Right lobe of liver (tissue), 6 donors: Measurements from ENCODE around the gene PTPRK. TPM values are rescaled to one million over a fixed set of nuclear protein-coding genes. Genes with fewer than 3 reads are reported as not detected.

ENCODE experiments used
- ATAC-seq, 4 donors: fragments of 200-7000 bp; cut with Tn5 transposase; one replicate each; pipeline ENCODE4 v1.9.1; 2020; ENCODE audit warnings: mild to moderate bottlenecking in 4 of 4, moderate library complexity in 4 of 4
- DNase-seq, 3 donors: peaks; one replicate each; pipeline ENCODE4 v3.0.0-alpha.2; 2020
- H3K27ac ChIP-seq, 3 donors: fragments of 200-600 bp; one replicate each; pipeline ENCODE4 v1.8.0; 2022
- H3K27me3 ChIP-seq, 2 donors: fragments of 200-600 bp; one replicate each; pipeline ENCODE4 v1.8.0; 2022
- H3K36me3 ChIP-seq, 4 donors: fragments of 200-600 bp; sonication (generic) in 1 of 4; one replicate each; pipeline versions ENCODE4 v1.5.1 to v1.8.0; 2017 to 2022; ENCODE audit warnings: control low read depth in 1 of 4
- H3K4me1 ChIP-seq, 4 donors: fragments of 200-600 bp; sonication (generic) in 1 of 4; one replicate each; pipeline versions ENCODE4 v1.5.1 to v1.8.0; 2017 to 2022; ENCODE audit warnings: control low read depth in 1 of 4
- H3K4me3 ChIP-seq, 3 donors: fragments of 200-600 bp; one replicate each; pipeline ENCODE4 v1.8.0; 2022
- H3K9me3 ChIP-seq, 4 donors: fragments of 200-600 bp; sonication (generic) in 1 of 4; one replicate each; pipeline versions ENCODE4 v1.5.1 to v1.8.0; 2017 to 2022; ENCODE audit warnings: control low read depth in 1 of 4
- CTCF ChIP-seq, 4 donors: fragments of 200-600 bp in 3 of 4; fragments of 450-650 bp in 1 of 4; IDR thresholded peaks; one replicate each; pipeline versions ENCODE4 v1.5.1 to v1.8.0; 2016 to 2022; ENCODE audit warnings: antibody characterized with exemption in 4 of 4, mild to moderate bottlenecking in 2 of 4
- POLR2A ChIP-seq: fragments of 450-650 bp; IDR thresholded peaks from one replicate; pipeline ENCODE4 v1.6.1; 2017; ENCODE audit warnings: antibody characterized with exemption, mild to moderate bottlenecking
- WGBS: methylation state at CpG from one replicate; pipeline ENCODE4 v1.1.6; 2018; ENCODE audit warnings: low coverage, low lambda C conversion rate; ENCODE audit not compliant: insufficient coverage; ENCODE audit errors: missing lambda C conversion rate; 5-methylcytosine and 5-hydroxymethylcytosine counted together
- intact Hi-C, 2 donors: fragments of 100-400 bp; cut with DNase I; formaldehyde crosslinking; loops; one replicate each; pipeline versions ENCODE4 v1.11.2 to v1.14.1; 2022
- total RNA-seq, 6 experiments: library from RNA; depleted of rRNA in 2 of 6; stranded (reverse); fragments of >200 nt in 2 of 6; fragmentation: NEBNext Ultra II Directional in 3 of 6; extraction: Animal tissue kit (Norgen Biotek cat#: 25700) in 3 of 6; gene quantifications; one replicate each; pipeline versions ENCODE4 v1.1.0 to v1.2.4, GENCODE V29; 2016 to 2023
- donor health status: DM: no; HTN: yes; CAD: no.
- donor health status: DM: no; HTN: no; CAD: no.
- donor health status: DM: no; HTN: no; CAD: no.
- donor health status: DM: no; HTN: yes; CAD: no.
- donor health status: DM: no; HTN: yes; CAD: no.

PTPRK gene
- total RNA-seq, 6 experiments from 2014 or later, result 27.7 to 54.5 (median 35.7) TPM

- Histone ChIP-seq H3K4me1 (no peaks in the 10 kb centered on the region), H3K27me3 (no peaks in the 10 kb centered on the region), H3K27ac (no peak overlapping the region), H3K4me3 (no peak overlapping the region), H3K36me3 (no peaks in the 10 kb centered on the region), H3K9me3 (no peaks in the 10 kb centered on the region)
- no peak for TF ChIP-seq CTCF (IDR thresholded peaks at IDR 0.05)
- no peak for TF ChIP-seq POLR2A
- intact Hi-C loops, result no loop called here
- DNase-seq (no peak), ATAC-seq (peak in 1 of 4 donors; percentile 17)
- 56% methylated on average over 4 of the region's 4 CpGs for WGBS
Observed at GRCh38 chr6:128471907-128472306, 48.5 kb downstream of the PTPRK start.

GRCh38 chr6:128465368-128466343 lies 54.7 kb downstream of the PTPRK start:
- intact Hi-C loops, result no loop called here

GRCh38 chr6:128464790-128465189 lies 55.6 kb downstream of the PTPRK start:
- no peak overlapping the region for H3K4me3 ChIP-seq
- H3K9me3 ChIP-seq, result no peaks in the 10 kb centered on the region
- WGBS, result 35% methylated on average over 3 of the region's 3 CpGs
- peaks cover 0 to 26% (median 11%) of the 10 kb centered on the region in 4 donors for H3K4me1 ChIP-seq
- H3K27me3 ChIP-seq, result no peaks in the 10 kb centered on the region
- DNase-seq (no peak), ATAC-seq (peak; percentile 40 to 78 (median 63))
- intact Hi-C loops, result no loop called here
- peak overlapping the region in 2 of 3 donors; percentile 54 to 68 for H3K27ac ChIP-seq
- no peak for TF ChIP-seq POLR2A
- TF ChIP-seq CTCF (IDR thresholded peaks at IDR 0.05), result no peak
- H3K36me3 ChIP-seq, result no peaks in the 10 kb centered on the region

More at GRCh38 chr6:128465368-128466343, 54.7 kb downstream of the PTPRK start:
- 63% methylated on average over 2 of the region's 2 CpGs for WGBS
- Histone ChIP-seq H3K27ac (peak overlapping the region in 2 of 3 donors; percentile 54 to 68), H3K4me1 (peaks cover 0 to 26% (median 11%) of the 10 kb centered on the region in 4 donors), H3K36me3 (no peaks in the 10 kb centered on the region), H3K27me3 (no peaks in the 10 kb centered on the region), H3K9me3 (no peaks in the 10 kb centered on the region), H3K4me3 (no peak overlapping the region)
- peak; percentile 59 to 76 (median 62) for ATAC-seq
- DNase-seq, result no peak
- no peak for TF ChIP-seq CTCF (IDR thresholded peaks at IDR 0.05)
- TF ChIP-seq POLR2A, result no peak

GRCh38 chr6:128463942-128464341 lies 56.5 kb downstream of the PTPRK start:
- 58% methylated on average over 4 of the region's 7 CpGs for WGBS
- intact Hi-C loops, result no loop called here
- no peak for DNase-seq
- no peak for ATAC-seq
- H3K27ac ChIP-seq, result peak overlapping the region in 1 of 3 donors; percentile 14
- H3K9me3 ChIP-seq, result no peaks in the 10 kb centered on the region
- TF ChIP-seq POLR2A (no peak), CTCF (IDR thresholded peaks at IDR 0.05) (no peak)
- no peaks in the 10 kb centered on the region for H3K27me3 ChIP-seq
- H3K4me1 ChIP-seq, result peaks cover 0 to 26% (median 11%) of the 10 kb centered on the region in 4 donors
- H3K36me3 ChIP-seq, result no peaks in the 10 kb centered on the region
- H3K4me3 ChIP-seq, result no peak overlapping the region
